GM18858 (cell line): Measurements from ENCODE around the gene ZNF516.

Experiments
- ATAC-seq: cut with Tn5 transposase; IDR thresholded peaks from one replicate; pipeline ENCODE4 v1.9.1; 2021; ENCODE audit not compliant: unreplicated experiment

ZNF516 gene

DNA sequence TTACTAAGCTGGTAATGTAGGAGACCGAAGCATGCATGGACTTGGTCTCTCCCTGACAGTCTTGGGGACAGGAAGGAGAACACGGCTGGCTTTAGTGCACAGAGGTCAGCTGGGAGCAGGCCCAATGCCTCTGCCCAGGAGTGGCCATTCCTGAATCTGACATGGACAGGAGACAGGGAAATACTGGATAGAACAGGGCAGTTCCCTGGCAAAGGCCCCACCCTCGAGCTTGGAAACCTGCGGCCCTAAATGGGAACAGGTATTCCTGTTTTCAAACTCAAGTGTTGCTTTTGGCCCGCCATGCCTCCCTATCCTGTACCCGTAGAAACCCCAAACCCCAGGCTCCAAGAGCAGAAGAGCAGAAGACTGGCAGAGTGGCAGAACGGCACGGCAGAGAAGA, 107.4 kb downstream of the ZNF516 start:
- no peak for ATAC-seq

DNA sequence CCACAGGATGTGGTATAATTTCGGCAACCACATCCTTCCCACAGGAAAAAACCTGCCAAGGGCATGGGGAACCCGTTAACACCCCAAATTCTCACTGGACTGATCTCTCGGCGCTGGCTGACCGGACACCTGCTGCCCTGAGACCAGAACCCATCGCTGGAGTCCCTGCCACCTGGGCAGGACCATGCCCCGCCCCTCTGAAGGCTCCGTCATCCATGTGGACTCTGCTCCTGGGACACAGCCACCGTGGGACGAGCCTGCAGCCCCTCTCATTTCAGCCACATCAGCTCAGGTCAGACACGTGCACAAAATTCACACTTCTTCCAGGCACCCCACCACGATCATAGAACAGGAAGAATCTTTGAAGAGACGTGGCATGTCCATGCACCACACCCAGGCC, 108.2 kb downstream of the ZNF516 start:
- no peak for ATAC-seq

DNA sequence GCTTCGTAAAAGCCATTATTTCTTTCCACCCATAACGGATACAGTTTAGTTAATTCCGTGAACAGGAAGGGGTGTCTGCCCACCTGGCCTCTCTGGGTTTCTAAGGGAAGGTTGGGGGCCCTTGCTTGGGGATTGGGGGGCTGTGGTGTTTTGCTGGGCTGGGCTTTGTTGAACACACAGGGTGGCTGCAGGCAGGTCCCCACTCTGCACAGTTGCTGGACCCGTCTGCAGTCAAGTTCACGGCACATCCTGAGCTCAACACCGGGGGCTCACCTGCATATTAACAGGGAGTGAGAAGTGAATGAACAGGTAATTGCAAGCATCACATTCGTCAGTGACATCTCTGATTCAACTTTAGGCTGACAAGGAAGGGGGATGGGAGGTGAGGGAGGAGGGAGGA, 109.0 kb downstream of the ZNF516 start:
- ATAC-seq = no peak

DNA sequence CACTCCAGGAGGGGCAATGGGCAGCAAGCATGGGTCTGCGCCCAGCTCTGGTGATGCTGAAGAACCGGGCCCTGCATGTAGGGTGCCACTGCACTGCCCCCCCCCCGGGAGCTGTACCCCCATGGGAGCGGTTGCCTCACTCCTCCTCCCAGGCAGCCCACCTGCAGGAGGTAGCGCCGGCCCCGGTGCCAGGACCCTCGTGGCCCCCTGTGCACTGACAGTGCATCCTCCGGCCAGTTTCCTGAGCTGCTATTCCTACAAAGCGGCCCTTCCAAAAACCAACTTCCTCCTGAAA, 109.4 kb downstream of the ZNF516 start:
- ATAC-seq = no peak

DNA sequence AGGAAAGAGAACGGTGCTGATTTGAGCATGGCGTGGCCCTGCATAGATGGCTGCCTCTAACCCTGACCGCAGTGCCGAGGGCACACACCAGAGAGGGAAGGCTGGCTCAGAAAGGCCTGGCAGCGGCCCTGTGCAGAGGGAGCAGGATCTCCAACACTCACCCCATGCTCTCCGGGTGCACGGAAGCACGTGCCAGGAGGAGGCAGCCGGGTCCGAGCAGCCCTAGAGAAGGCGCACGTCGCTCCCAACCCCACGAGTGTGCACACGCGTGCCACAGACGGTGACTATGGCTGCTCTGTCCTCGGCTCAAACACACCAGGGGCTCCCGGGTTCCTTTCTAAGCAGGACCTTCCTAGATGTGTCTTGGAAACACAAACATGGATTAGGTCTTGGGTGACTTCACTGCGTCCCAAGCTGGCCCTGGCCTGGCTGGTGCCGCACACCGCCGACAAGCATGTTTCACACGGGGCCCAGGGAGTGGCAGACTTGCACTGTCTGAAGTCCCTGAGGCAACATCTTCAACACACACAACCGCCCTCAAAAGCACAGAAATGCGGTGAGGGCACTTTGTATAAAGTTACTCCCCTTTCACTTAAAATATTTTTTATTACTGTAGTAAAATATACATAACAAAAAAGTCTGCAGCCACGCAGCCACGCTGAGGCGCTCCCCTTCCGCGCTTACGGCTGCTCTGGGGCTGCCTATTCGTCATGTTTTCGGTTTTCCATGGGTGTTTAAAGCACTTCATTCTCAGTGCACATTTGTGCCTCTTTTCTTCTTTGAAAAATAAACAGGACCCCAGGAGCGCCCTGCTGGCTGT, 110.0 kb downstream of the ZNF516 start:
- ATAC-seq = no peak

DNA sequence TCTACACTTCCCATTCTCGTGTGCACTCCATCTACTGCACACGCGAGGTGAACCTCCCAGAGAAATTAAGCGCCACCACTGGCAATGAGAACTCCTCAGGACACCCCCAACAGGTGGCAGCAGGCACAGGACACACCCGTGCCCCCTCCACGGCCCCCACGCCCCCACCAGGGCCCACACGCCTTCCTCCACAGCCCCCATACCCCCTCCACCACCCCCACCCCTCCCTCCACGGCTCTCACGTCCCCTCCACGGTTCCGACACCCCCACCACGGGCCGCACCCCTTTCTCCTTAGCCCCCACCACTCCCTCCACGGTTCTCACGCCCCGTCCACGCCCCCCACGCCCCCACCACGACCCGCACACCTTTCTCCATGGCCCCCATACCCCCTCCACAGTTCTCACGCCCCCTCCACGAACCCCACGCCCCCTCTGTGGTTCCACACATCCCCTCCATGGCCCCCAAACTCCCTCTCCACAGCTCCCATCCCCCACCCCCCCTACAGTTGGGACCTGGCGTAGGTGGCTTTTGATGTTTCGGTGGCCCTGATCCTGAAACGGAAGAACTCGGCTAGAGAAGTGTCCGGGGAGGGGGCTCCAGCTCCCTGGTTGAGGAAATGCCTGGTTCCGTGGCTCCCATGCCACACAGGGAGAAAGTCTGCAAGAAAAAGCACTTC, 110.8 kb downstream of the ZNF516 start:
- ATAC-seq = no peak

DNA sequence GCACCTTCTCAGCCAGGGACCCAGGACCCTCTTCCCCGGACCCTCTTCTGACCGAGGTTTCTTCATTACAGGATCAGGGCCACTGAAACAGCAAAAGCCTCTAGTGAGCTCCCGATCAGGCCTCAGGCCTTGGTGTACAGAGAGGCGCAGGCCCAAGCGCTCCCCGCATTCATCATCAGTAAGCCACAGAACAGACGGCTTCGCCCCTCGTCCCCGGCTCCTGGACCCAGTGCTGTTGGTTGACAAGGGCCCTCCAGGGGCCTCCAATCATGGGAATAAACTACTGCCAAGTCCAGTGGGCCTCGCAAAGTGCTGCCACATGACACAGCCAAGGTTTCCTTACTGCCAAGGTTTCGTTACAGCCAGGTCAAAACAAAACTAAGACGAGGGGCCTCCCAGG, 111.4 kb downstream of the ZNF516 start:
- ATAC-seq = no peak

DNA sequence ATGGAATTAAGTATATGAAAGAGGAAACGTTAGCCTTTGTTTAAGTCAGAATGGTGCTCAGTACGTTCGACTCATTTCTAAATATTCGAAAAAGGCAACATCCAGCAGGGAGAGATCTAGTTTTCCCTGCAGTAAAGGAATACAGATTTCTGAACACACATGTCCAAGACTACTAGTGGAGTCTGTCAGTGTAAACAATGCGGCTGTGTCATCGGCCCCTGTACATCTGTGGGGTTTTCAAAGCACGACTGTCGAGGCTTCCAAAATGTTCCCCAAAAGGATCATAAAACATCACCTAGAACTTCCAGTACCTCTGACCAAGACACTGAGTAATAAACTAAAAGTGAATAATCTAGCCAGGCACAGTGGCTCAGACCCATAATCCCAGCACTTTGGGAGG, 112.8 kb downstream of the ZNF516 start:
- ATAC-seq = no peak

DNA sequence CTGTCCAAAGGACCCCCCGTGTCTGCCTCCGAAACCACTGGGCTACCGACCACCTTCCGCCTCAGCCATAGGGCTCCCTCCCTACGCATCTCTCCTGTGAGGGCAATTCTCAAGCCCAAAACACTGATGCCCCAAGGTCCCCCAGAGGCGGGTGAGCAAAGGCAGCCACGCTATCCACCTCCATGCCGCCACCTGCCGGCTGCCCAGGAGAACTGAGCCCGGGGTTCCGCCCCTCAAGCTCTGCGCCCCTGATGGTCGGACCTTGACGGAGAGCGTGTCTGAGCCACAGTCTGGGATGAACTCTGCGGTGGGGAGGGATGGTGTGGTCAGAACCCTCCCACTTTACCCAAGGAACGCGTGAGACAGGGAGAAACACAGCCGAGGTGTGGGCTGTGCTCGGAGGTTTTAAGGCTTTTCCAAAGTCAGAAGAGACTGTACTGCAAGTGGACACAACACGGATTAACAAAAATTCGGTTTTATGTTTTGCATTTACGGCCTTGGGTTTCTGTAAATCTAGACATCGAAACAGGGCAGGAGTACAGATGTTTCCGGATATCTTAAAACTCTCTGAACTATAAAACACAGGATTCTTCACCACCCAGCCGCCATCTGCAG, 114.1 kb downstream of the ZNF516 start:
- no peak for ATAC-seq

DNA sequence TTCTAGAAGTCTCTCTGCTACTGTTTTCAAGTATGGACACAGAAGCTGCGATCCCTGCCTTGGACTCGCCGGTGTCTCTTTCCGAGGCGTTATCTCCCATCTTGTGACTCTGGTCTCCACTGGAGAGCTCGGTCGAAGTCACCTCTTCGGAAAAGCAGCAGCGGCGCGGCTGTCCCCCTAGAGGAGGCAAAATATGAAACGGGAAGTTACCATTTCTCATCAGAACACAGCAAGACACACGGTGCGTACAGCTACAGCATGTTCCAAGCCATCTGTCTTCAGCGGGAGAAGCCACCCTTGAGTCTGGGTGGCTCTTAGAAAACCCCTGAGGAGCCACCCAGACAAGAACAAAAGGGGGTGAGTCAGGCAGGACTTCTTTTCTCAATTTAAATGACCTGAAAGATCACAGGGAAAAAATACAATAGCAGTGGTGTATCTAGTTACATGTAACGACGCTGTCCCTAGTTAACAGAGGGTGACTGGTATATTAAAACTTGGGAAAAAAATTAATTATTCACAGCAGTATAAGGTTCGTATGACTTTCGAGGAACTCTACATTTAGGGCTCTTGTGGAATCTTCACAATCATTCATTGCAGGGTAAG, 114.8 kb downstream of the ZNF516 start:
- no peak for ATAC-seq

DNA sequence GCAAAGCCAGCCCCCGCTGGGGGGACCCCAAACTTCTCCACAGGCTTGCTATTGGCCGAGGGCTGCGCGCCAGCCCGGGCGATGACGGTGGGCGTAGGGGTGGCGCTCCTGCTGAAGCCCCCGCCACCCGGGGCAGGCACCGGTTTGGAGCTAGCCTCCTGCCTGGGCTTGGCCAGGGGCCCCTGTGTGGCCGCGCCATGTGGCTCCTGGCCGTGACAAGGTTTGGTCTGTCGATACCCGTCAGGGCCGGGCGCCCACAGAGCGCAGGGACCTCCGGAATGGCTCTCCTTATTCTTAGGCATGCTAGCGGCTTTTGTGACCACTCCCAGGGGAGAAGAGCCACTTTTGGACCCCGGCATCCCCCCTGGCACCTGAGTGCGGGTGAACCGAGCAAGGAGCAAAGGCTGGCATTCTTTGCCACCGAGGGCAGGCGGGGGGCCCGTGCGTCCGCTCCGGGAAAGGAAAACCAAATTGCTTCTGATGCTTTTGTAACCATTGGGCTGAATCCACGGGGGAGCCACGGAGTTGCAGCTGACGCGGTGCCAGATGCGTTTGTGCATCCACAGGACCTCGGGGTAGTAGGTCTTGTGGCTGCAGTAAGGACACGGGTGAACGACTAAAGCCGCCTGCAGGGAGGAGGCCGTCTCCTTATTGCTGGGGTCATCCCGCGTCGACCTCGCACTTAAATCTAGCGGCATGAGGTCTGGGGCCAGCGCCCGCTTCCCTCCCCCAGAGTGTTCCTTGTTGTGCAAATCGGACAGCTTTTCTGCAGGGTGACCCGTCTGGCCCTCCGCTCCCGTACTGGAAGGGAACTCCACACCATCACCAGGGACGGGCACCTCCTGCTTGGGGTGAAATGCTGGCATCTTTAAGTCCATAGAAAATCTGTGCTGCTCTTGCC, 115.6 kb downstream of the ZNF516 start:
- ATAC-seq = no peak

DNA sequence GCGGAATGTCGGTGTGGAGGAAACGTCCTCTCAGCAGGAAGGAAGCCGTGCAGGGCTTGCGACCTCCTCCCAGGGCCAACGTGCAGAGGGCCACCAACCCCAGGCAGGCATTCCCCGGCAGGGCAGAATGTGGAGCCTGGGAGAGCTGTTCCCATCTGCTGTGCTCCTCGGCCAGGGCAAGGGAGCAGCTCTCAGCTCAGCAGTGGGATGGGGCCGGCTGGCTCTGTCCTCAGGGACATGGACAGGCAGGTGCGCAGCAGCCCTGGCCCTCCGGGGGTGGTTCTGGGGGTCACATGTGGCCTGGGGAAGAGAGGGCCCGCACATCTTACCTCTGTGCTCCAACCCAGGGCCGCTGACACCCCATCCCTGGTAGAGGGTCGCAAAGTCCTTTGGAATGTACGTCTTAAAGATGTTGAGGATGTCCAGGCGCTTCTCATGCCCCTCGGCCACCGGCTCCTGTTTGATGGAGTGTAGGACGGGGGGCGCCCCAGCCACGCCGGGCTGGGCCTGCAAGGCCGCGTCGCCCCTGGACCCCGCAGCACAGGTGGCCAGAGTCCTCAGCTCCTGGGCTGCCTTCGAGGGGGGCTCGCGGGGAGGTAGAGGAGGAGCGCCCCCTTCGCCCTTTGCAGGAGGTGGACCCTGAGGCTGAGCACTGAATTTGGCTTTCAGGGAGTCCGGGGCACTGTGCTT, 116.4 kb downstream of the ZNF516 start:
- no peak for ATAC-seq

DNA sequence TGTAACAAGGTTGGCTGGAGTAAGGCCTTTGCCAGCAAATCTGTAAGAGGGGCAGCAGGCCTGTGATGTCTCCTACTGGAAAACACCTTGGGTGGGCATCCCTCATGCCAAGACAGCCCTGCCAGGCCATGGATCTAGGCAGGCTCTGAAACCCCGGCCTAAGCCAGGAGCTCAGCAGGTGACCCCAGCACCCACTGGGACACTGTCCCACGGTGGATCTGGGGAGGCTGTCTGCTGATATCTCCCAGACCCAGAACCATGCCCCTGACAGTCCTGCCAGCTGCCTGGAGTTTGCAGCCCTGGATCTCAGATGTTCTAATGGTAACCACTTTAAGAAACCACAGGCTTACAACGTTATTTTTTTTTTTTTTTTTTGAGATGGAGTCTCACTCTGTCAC, 117.7 kb downstream of the ZNF516 start:
- ATAC-seq = no peak

DNA sequence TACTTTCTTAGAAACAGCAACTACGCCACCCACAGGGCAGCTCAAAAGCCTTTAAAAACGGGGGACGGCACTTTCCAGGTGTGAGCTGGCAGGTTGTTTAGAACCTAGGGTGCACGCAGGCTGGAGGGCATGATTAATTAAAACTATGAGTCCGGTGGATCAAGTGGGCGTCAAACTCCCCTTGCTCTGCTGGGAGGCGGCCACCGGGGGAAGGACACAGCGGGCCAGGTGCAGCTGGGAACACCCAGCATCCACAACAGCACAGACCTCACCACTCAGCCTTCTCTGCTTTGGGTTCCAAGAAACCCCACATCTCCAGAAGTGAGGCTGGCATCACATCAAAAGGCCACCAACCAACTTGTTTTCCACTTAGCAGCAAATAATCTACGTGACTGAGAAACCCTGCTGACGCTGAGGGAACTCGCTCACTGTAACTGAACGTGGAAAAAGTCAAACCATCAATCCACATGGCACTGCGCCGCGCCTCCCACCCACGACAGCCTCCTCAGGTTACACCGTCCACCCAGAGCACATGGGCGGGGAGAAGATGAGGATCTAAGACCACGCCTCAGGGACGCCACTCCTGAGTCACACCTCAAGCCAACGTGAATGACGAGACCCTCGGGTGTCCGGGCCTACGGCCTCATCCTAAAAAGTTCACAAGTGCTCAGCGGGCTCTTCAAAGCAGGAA, 118.2 kb downstream of the ZNF516 start:
- ATAC-seq = no peak

DNA sequence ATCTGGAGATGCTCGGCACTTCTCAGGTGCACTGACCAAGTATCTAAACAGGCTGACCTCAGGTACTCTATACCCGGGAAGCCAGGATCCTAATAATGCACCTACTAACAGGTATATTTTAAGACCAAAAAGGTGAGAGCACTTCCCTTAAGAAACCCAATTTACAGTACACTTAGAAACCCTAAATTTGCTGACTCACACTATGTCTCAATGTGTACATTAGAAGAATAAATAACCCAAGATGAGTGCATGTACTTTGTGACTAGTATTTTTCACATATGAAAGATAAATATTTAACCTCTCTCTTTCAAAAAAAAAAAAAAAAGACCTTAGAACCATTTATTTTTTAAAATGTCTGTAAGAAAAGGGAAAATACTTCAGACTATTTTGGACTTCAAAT, 118.8 kb downstream of the ZNF516 start:
- no peak for ATAC-seq

DNA sequence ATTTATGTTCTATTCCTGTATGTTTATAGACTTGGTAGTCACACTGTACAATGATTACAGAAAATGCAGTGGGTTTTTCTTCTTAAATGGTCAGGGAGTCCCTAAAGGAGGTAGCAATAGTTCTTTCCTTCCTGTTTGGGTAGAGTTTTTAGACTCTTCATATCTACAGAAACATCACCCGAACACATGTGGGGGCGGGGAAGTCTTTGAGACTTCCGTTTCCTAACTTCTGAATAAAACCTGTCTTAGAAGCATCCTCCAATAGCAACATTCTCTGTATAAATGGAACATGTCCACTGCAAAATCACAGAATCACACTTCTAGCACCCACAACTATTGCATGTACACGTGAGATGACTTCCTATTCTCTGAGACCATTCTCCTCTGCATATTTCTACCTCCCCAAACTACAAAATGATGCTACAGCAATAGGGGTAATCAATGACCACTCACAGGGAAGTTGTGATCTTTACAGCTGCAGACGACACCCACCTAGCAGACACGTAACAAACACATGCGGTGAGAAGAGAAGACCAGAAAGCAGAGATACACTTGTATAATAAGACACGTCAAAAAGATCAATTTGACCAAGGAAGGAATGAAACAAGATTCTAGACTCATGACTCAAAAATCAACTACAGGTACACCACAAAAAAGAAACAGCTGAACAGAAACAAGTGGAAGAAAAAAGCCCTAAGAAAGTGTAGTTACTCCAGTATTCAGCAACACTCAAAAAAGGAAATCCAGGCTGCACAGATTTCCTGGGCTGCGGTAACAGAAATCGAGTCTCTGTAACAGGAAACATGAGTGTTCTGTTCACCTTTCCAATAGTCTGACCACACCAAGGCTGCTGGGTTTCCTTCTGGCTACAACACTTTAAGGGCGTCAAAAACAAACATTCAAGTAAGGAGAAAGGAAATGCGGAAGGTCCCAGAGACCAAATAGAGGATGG, 120.4 kb downstream of the ZNF516 start:
- peak; percentile 86 for ATAC-seq

DNA sequence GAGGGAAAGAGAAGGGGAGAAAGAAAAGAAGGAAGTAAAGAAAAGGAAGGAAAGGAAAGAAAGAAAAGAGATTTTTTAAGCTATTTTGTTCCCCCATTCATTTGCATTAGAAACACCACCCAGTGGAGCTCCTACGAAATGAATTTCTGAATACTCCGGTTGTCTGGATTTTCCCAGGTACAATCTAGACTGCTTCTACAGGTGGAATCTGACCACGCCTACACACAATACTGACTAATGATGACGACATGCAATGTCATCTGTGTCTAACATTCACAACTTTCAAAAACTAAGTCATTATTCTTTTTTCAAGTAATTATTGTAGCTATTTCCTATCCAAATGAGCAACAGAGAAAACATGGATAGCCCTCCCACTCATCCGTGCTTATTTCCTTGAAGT, 121.7 kb downstream of the ZNF516 start:
- no peak for ATAC-seq

DNA sequence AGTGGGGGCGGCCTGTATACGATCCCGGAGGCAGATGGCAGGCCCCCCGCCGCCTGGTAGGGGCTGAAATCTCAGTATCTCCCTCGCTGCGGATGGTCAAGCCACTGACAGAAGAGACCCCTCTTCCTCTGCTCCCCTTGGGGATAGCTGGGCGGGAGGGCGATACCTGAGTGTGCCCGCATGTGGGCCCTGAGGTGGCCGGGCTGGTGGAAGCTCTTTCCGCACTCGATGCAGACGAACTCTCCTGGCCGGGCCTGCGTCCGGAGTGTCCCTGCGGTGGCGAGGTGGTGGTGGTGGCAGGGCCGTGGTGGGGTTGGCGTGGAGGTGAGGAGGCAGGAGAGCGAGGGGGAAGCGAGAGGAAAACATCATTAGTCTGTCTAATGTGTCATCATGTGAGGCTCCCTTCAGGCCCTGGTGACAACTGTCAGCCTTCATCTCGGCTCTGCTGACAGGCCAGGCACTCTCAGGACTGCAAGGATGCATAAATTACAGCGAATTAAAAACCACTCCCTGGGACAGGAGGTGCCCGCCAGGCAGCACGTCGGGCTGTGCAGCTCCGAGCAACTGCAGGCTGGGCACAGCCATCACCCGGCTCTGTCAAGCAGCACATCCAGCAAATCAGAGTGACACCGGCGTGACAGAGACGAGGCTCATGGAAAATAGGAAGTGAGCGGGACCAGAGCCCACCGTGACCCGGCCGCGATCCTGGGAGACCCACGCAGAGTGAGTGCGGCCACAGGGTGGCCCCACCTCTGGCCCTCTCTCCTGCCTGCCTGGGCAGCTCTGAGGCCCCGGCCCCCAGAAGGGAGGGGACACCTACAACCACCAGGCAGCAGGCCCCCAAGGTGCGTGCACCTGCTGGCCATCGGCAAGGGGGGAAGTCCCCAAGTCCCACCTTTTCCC, 123.5 kb downstream of the ZNF516 start:
- ATAC-seq = no peak
